B cell (primary cell): ENCODE results near the gene CHSY3.

Experiments used
- CTCF ChIP-seq: fragments of 200-600 bp; IDR thresholded peaks from one replicate; pipeline ENCODE4 v1.8.0; 2022; ENCODE audit warnings: antibody characterized with exemption, mild to moderate bottlenecking
- EZH2 ChIP-seq: IDR thresholded peaks from 2 replicates; pipeline ENCODE4 v1.6.1; 2012; ENCODE audit warnings: borderline replicate concordance, low read depth, mild to moderate bottlenecking, moderate library complexity, low read length; ENCODE audit not compliant: insufficient read depth, poor library complexity, severe bottlenecking

GRCh38 chr5:130115686-130116085, 211.4 kb downstream of the CHSY3 start:
- TF ChIP-seq CTCF = no peak
- TF ChIP-seq EZH2 = no peak
